DMS 273 treated with DMSO at 0.1 percent for 48 hours (cell line): ENCODE data around the gene CACNA2D1.

Experiments used
- DNase-seq: peaks from one replicate; lab custom pipeline; 2025; lab: John Stamatoyannopoulos, UW

Gene CACNA2D1

DNA sequence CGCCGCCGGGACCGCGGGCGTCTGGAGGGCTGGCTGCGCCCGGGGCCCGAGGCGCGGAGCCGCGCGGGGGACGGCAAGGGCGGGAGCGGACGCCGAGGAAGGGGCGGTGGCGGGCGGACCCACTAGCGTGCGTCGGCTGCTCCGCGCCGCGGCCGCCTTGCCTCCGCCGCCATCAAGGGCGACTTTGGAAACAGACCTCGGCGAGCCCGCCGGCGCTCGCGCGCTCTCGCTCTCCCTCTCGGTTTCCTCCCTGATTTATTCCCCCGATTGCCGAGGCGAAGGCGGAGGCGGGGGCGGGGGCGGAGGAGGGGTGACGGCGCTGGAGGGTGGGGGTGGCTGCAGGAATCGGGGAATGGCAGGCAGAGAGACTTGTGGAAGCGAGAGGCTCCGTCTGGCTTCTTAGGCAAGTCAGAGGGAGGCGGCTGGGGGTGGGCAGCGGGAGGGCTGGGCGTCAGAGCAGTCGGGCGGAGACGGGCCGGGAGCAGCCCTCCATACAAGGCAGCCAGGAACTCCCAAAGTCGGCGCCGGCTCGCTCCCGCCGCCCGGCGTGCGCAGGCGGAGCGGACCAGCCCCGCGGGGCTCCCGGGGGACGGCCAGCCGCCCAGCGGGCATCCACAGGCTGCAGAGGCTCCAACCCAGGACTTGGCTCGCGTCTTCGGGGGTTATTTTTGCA is at the start of gene CACNA2D1:
Gene CACNA2D1, minus strand, starts transcription at position 231 of the 673 bp plus-strand sequence.
- DNase-seq: peak; percentile 89

DNA sequence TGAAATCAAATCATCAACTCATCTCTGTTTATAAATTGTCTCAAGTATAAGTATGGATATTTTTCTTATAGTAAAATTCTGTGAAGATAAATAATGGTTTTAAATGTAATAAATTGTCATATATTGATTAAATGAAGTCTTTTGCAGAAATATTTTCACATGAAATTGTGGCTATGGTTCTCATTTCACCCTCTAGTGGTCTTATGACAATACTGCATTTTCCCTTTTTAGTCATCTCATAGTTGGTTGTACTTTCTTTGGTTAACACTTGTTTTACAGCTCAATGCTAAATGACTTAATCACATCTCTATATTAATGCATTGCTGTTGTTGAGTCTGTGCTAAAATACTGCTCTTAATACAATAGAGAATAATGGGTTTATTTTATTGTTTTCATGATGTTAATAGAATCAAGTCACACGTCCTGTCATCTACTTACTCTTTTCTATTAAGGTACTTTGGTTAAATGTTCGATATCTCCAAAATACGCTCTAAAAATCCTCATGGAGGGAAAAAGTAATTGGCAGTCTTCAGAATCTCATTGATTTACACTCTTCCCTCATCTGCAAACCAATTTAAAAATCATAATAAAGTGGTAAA is 38.0 kb upstream of the CACNA2D1 start:
- peak; percentile 12 for DNase-seq

DNA sequence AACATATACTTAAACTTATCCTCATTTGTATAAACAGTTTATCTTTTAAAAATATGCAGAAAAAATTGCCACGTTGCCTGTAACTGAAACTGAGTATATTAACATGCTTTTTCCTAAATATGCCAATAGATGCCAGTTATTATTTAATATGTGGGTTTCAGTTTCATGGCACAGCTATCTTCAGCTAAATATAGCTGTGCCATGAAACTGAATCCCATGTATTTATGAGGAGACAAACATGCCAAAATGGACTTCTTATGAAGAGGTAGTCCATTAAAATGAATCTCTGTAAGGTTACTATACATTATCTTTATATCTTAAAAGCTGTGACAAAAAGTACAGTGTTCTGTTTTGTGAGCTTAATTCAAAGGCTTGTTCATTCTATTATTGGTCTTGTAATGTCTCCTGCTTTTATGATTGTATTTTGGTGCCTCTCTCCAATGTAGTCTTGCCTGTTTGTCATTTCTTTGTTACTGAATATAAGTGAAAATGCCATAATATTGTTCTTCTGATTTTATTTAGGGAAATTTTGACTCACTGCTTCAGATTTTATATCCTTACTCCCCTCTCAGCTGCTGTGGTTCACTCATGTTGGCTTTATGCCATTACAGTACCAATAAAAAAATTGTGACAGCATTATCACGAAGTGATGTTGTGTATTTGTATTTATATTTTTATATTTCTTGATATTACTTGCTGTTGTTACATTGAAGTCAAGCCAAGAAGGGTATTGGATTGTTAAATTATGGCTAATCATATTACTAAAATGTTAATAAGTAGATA is 34.3 kb upstream of the CACNA2D1 start:
- DNase-seq: no peak

GRCh38 chr7:82472966-82473365 is 29.4 kb upstream of the CACNA2D1 start:
- no peak for DNase-seq

GRCh38 chr7:82471351-82472020 is 27.9 kb upstream of the CACNA2D1 start:
- no peak for DNase-seq

GRCh38 chr7:82469207-82469606 is 25.6 kb upstream of the CACNA2D1 start:
- DNase-seq: no peak

- DNase-seq: no peak
Measured at GRCh38 chr7:82468435-82468834, 24.9 kb upstream of the CACNA2D1 start.

- no peak for DNase-seq
Measured at GRCh38 chr7:82467020-82467419, 23.4 kb upstream of the CACNA2D1 start.

DNA sequence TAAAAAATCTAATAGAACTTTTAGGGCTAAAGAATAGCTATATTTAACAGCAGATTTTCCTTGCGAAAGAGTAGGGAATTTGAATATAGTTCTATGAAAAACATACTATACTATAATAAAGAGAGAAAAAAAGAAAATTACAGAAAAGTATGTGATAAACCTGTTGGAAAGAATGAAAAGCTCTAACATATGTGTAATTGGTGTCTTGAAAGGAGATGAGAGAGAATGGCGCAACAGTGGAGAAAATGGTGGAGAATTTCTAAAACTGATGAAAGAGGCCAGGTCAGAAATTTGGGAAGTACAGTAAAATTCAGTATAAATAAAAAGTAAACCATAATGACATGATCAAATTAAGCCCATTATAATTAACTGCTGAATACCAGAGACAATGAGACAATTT is 20.8 kb upstream of the CACNA2D1 start:
- no peak for DNase-seq

DNA sequence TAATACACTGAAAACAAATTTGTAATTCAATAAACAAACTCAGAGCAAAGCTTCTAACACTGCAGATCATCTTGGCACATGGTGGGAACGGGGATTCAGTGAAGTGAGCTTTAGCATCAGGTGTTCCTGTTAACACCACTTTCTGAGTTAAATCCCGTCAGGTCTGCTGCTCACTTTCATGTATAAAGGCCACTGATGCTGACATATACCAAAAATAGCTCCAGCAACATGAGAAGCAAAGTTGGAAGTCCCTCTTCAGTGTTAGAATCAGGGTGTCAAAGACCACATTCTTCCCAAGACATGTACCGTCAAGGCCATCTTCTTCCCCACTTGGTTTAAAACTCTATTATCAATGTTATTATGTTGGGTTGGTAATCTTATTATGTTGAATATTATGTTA is 11.7 kb upstream of the CACNA2D1 start:
- DNase-seq: no peak

GRCh38 chr7:82450759-82451158 is 7.2 kb upstream of the CACNA2D1 start:
- DNase-seq: no peak

- no peak for DNase-seq
Measured at GRCh38 chr7:82449910-82450309, 6.3 kb upstream of the CACNA2D1 start.

DNA sequence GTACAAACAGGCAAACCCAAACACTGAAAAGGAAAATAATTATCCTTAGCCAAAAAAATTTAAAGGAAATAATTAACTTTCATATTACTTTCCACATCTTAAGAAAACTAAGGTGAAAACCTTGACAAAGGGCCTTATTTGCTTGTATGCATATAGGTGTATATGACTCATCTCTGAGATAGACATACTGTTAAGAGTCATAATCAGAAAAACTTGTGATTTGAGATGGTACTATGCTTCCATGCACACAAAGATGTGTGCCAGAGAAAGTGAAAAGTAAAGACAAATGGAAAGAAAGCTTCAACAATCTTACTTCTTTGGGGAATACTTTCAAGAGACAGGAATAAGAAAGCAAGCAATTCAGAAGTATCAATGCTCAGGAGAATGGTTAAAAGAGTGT is 3.3 kb upstream of the CACNA2D1 start:
- DNase-seq: no peak

- no peak for DNase-seq
Measured at GRCh38 chr7:82445271-82445670, 1.7 kb upstream of the CACNA2D1 start.

DNA sequence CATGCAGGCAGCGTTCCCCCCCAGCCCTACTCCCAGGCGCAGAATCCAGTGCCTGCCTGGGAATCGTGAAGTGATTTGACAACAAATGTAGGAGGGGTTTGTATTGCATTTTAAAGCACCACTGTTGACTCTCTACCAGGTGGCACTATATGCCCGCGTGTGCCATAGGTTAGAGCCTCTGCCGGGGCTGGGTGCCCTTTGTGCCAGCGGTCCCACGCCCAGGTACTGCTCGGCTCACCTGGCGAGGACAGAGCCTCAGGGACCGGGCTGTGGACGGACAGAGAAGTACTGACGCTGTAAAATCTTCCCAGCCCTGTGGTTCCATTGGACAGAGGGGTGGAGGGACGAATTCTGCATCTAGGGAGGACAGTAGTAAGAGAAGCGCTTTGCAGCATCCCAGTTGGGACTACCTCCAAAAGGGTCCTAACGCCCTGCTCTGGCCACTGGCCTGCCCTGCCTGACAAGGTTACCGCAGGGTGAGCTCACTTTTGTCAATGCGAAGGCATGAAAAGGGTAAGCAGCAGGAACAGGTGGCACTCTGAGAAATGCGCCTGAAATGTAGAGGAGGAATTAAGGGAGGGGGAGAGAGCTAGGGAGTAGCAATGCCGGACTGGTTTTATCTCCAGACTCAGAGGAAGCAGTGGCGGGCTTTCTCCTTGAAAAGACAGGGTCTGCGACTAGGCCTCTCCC is 788 bp upstream of the CACNA2D1 start:
- DNase-seq: peak; percentile 89

DNA sequence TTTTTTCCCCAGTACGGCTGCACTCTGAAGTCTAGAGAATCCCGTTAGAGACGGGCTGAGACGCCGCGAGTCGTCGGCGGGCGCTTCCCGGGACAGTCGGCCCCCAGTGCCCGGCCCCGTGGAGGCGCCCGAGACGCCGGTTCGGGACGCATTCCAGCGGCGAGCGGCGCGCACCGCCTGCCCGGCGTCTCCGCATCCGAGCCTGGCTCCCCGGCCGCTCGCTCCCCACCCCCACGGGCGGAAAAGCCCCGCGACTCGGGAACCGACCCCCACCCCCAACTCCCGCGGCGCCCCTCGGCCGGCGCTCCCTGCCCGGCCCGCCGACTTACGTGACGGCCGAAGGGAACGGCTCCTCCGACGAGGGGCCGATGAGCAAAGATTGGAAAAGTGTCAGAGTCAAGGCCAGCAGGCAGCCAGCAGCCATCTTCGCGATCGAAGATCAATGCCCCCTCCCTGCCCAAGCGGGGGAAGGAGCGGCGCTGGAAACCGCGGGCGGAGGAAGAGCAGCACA is 486 bp downstream of the CACNA2D1 start:
- DNase-seq: no peak

DNA sequence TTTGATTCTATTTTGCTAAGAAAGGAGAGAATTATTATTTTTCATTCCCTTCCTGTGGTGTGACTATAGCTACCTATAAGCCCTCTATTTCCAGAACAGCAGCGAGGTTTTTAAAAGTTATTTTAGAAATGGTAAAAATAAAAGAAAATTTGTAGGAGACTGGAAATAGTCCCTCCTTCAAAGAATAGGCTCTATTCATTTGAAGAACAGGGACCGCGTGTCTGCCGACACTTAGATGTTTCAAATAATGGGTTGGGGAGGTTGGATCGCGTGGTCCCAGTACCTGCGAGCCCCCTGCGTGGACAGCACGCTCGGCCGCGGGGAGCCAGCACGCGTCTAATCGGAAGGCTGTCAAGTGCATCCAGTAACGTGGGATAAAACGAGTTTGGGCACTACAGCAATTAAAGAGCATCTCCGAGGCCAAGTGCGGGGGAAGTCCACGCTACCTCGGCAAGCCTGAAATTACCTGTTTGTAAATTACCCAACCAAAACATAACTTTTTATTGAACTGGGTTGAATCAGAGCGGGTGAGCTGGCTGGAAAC is 1.0 kb downstream of the CACNA2D1 start:
- no peak for DNase-seq

DNA sequence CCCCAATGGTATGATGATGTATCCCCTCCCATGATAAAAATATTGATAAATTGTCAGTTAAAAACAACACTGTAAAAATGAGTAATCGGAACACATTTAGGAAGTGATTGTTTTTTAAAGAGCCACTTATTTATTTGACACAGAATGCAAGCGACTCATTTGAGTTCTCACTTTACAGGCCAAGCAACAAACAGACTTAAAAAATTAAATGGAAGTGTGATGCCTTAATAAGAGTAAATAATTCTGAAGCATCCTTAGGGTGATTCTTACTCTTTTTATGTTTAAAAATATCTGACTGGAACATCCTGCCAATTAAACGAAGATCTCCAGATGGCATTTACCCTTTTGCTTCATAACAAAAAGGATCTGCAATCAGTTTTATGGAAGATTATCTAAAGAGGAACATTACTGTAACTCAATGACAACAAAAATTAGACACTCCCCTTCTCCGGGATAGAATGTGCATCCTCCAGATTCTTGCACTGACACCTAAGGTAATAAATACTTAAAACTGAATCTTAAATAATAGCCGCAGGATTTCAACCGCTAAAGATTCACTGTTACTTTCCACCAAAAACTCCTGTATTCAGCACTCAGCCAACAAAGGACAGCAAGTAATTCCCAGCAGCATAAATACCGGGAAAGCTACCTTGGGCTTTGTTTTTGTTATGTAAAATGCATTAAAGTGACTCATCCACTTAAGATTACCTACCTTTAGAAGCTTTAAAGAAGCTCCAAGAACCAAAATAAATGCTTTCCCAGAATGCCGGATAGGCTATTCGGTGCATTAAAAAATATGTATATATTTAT is 1.7 kb downstream of the CACNA2D1 start:
- no peak for DNase-seq

DNA sequence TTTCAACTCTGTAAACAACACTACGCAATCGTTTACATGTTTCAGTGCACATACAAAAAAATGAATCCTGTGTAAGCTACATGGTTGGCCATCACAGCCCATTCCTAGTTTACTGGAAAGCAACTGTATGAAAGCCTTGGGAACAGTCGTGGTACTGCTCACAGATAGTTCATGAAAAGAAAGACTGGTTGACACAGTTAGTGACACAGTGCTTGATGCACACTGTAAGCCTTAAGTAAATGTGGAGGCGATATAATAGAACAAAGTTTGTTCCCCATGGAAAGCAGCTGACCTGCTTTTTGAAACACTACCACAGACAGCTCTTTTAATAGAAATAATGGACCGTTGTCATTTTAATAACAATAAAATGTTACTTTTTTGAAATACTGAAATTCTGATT is 5.1 kb downstream of the CACNA2D1 start:
- no peak for DNase-seq

DNA sequence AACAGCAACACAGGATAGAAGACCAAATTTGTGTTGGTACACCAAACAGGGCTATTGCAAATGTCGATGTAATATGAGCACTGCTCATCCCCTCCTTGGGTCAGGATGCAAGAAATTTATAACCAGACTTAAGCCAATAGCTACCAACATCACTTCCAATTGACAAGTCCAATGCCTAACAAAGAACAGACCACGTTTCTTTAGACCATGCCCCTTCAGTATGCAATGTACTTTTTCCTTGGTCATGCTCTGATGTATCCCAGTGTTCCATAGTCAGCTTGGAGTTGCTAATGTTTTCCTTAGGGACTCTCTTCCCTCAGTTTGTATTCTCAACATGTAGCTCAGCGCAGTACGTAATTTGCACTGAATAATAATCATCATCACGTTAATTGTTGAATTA is 7.8 kb downstream of the CACNA2D1 start:
- DNase-seq: no peak
